MM.1S (cell line): Measurements from ENCODE around the gene PSMC3.

Source experiments
- EZH2 ChIP-seq: fragments of 300-600 bp; sonication (generic); optimal IDR thresholded peaks from 2 replicates; pipeline ENCODE3; 2017; ENCODE audit warnings: low read depth, mild to moderate bottlenecking, antibody characterized with exemption, low read length, mixed read lengths
- EZH2phosphoT487 ChIP-seq: fragments of 300-600 bp; sonication (generic); IDR thresholded peaks from 2 replicates; pipeline ENCODE4 v1.6.1; 2018; ENCODE audit warnings: antibody characterized with exemption, low read length
- TF ChIP-seq, protein P1 (sequence below): fragments of 300-600 bp; sonication (generic); IDR thresholded peaks from 2 replicates; pipeline ENCODE4 v1.5.1; 2016; ENCODE audit warnings: antibody characterized with exemption, low read length, mixed read lengths

GRCh38 chr11:47451436-47451835 lies 25.2 kb upstream of the PSMC3 start:
- TF ChIP-seq, protein P1, sequence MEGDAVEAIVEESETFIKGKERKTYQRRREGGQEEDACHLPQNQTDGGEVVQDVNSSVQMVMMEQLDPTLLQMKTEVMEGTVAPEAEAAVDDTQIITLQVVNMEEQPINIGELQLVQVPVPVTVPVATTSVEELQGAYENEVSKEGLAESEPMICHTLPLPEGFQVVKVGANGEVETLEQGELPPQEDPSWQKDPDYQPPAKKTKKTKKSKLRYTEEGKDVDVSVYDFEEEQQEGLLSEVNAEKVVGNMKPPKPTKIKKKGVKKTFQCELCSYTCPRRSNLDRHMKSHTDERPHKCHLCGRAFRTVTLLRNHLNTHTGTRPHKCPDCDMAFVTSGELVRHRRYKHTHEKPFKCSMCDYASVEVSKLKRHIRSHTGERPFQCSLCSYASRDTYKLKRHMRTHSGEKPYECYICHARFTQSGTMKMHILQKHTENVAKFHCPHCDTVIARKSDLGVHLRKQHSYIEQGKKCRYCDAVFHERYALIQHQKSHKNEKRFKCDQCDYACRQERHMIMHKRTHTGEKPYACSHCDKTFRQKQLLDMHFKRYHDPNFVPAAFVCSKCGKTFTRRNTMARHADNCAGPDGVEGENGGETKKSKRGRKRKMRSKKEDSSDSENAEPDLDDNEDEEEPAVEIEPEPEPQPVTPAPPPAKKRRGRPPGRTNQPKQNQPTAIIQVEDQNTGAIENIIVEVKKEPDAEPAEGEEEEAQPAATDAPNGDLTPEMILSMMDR: no peak
- TF ChIP-seq EZH2phosphoT487 (no peak), EZH2 (no peak)
